ENCODE data around the gene SORCS2.

Gene SORCS2

DNA sequence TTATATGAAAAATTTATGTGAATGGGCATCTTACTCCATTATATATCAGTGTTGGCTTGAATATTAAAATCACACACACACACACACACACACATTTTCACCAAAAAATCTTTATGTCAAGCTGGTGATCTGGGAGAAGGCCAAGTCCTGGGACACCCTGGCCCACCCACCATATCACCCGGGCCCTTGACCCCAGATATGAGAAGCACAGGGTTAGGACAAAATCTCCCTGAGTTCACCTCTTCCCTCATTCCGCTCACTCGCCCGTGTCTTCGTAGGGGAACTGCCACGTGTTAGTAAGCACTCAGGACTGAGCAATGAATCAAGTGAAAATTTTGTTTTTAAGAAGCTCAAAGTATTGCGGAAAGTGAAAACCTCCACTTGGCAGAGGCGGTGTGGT lies 346.2 kb downstream of the SORCS2 start:
- H3K79me2 ChIP-seq (ENCODE audit: low read length) = no peaks in the 10 kb centered on the region
- H2AFZ ChIP-seq (ENCODE audit: low read depth, low read length) = no peak overlapping the region
- no peaks in the 10 kb centered on the region for H3K4me1 ChIP-seq (ENCODE audit: low read length)
- H3K4me2 ChIP-seq (ENCODE audit: low read length) = no peak overlapping the region
- no peaks in the 10 kb centered on the region for H3K9me3 ChIP-seq (ENCODE audit: insufficient read depth, low read length)
- H4K20me1 ChIP-seq (ENCODE audit: insufficient read depth, low read length) = no peaks in the 10 kb centered on the region
- H3K36me3 ChIP-seq (replicated peaks; ENCODE audit: low read depth, low read length) = no peaks in the 10 kb centered on the region
- no peak for TF ChIP-seq EZH2phosphoT487 (IDR thresholded peaks at IDR 0.05; ENCODE audit: low read depth)
- TF ChIP-seq, protein P1, sequence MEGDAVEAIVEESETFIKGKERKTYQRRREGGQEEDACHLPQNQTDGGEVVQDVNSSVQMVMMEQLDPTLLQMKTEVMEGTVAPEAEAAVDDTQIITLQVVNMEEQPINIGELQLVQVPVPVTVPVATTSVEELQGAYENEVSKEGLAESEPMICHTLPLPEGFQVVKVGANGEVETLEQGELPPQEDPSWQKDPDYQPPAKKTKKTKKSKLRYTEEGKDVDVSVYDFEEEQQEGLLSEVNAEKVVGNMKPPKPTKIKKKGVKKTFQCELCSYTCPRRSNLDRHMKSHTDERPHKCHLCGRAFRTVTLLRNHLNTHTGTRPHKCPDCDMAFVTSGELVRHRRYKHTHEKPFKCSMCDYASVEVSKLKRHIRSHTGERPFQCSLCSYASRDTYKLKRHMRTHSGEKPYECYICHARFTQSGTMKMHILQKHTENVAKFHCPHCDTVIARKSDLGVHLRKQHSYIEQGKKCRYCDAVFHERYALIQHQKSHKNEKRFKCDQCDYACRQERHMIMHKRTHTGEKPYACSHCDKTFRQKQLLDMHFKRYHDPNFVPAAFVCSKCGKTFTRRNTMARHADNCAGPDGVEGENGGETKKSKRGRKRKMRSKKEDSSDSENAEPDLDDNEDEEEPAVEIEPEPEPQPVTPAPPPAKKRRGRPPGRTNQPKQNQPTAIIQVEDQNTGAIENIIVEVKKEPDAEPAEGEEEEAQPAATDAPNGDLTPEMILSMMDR (IDR thresholded peaks at IDR 0.05; ENCODE audit: low read depth, low read length) = no peak
- H3K9ac ChIP-seq (ENCODE audit: low read length) = no peak overlapping the region
- no peak overlapping the region for H3K27ac ChIP-seq (ENCODE audit: low read length)
- H3K27me3 ChIP-seq (ENCODE audit: low read depth, low read length) = no peaks in the 10 kb centered on the region
- no peak overlapping the region for H3K4me3 ChIP-seq (ENCODE audit: low read length)

DNA sequence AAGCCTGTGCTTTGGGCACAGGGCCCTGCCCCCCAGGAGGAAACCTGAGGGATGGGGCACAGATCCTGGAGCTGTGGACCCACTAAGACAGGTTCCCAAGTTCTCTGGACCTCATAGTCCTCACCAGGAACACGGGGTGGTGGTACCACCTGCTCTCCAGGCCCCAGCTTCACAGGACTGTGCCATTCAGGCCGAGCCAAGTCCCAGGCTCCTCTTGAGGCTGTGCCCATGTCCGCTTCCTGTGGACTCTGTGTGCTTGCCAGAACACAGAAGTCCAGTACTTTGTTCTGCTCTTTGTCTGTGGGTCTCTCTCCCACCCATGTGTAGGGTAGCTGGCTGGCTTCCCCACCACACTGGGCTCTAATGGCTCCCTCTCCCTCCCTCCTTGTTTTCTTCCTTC lies 346.8 kb downstream of the SORCS2 start:
- Histone ChIP-seq H3K27ac (ENCODE audit: low read length) (no peak overlapping the region), H3K9me3 (ENCODE audit: insufficient read depth, low read length) (no peaks in the 10 kb centered on the region), H3K9ac (ENCODE audit: low read length) (no peak overlapping the region), H3K4me3 (ENCODE audit: low read length) (no peak overlapping the region), H3K4me2 (ENCODE audit: low read length) (no peak overlapping the region), H2AFZ (ENCODE audit: low read depth, low read length) (no peak overlapping the region), H3K36me3 (replicated peaks; ENCODE audit: low read depth, low read length) (no peaks in the 10 kb centered on the region), H3K4me1 (ENCODE audit: low read length) (no peaks in the 10 kb centered on the region), H3K27me3 (ENCODE audit: low read depth, low read length) (no peaks in the 10 kb centered on the region), H3K79me2 (ENCODE audit: low read length) (no peaks in the 10 kb centered on the region), H4K20me1 (ENCODE audit: insufficient read depth, low read length) (no peaks in the 10 kb centered on the region)
- TF ChIP-seq, protein P1 (IDR thresholded peaks at IDR 0.05; ENCODE audit: low read depth, low read length) = no peak
- TF ChIP-seq EZH2phosphoT487 (IDR thresholded peaks at IDR 0.05; ENCODE audit: low read depth) = no peak

DNA sequence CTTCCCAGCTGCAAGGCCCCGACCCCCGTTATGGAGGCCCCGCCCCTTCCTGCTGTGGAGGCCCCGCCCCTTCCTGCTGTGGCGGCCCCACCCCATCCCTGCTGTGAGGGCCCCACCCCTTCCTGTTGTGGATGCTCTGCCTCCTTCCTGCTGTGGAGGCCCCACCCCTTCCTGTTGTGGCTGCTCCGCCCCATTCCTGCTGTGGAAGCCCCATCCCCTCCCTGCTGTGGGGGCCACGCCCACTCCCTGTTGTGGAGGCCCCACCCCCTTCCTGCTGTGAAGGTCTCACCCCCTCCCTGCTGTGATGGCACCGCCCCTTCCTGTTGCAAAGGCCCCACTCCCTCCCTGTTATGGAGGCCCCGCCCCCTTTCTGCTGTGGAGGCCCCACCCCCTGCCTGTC lies 347.3 kb downstream of the SORCS2 start:
- Histone ChIP-seq H3K36me3 (replicated peaks; ENCODE audit: low read depth, low read length) (no peaks in the 10 kb centered on the region), H3K27me3 (ENCODE audit: low read depth, low read length) (no peaks in the 10 kb centered on the region), H2AFZ (ENCODE audit: low read depth, low read length) (no peak overlapping the region), H3K4me2 (ENCODE audit: low read length) (no peak overlapping the region), H3K79me2 (ENCODE audit: low read length) (no peaks in the 10 kb centered on the region), H3K4me1 (ENCODE audit: low read length) (no peaks in the 10 kb centered on the region), H3K4me3 (ENCODE audit: low read length) (no peak overlapping the region), H4K20me1 (ENCODE audit: insufficient read depth, low read length) (no peaks in the 10 kb centered on the region), H3K27ac (ENCODE audit: low read length) (no peak overlapping the region), H3K9ac (ENCODE audit: low read length) (no peak overlapping the region), H3K9me3 (ENCODE audit: insufficient read depth, low read length) (no peaks in the 10 kb centered on the region)
- TF ChIP-seq, protein P1 (IDR thresholded peaks at IDR 0.05; ENCODE audit: low read depth, low read length) = no peak
- TF ChIP-seq EZH2phosphoT487 (IDR thresholded peaks at IDR 0.05; ENCODE audit: low read depth) = no peak

DNA sequence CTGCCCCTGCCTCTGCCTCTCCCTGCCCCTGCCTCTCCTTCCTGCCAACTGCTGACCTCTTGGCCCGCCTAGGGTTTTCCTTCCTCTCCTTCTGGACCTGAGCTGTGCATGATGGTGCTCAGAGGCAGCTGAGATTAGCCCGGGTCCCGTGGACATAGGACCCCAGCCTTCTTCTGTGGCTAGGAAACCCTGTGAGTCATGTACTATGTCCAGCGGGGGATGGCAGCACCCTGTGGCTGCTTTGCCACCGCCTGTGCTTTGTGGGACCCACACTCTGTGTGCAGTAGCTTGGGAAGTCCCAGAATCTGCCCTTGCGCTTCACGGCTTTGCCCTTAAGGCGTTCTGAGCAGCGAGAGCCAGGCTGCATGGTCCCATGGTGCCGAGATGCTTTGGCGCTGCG lies 347.9 kb downstream of the SORCS2 start:
- Histone ChIP-seq H3K4me1 (ENCODE audit: low read length) (no peaks in the 10 kb centered on the region), H3K27me3 (ENCODE audit: low read depth, low read length) (no peaks in the 10 kb centered on the region), H3K27ac (ENCODE audit: low read length) (no peak overlapping the region), H3K9me3 (ENCODE audit: insufficient read depth, low read length) (no peaks in the 10 kb centered on the region), H3K36me3 (replicated peaks; ENCODE audit: low read depth, low read length) (no peaks in the 10 kb centered on the region), H4K20me1 (ENCODE audit: insufficient read depth, low read length) (no peaks in the 10 kb centered on the region), H3K4me3 (ENCODE audit: low read length) (no peak overlapping the region), H3K9ac (ENCODE audit: low read length) (no peak overlapping the region), H2AFZ (ENCODE audit: low read depth, low read length) (no peak overlapping the region), H3K4me2 (ENCODE audit: low read length) (no peak overlapping the region), H3K79me2 (ENCODE audit: low read length) (no peaks in the 10 kb centered on the region)
- TF ChIP-seq EZH2phosphoT487 (IDR thresholded peaks at IDR 0.05; ENCODE audit: low read depth) = no peak
- TF ChIP-seq, protein P1 (IDR thresholded peaks at IDR 0.05; ENCODE audit: low read depth, low read length) = no peak
